ENCODE data around the gene HACD4. TPM values are rescaled to one million over a fixed set of nuclear protein-coding genes. Genes with fewer than 3 reads are reported as not detected.

HACD4 gene
- total RNA-seq, 1 donor from 2014 or later: 1.1 TPM

DNA sequence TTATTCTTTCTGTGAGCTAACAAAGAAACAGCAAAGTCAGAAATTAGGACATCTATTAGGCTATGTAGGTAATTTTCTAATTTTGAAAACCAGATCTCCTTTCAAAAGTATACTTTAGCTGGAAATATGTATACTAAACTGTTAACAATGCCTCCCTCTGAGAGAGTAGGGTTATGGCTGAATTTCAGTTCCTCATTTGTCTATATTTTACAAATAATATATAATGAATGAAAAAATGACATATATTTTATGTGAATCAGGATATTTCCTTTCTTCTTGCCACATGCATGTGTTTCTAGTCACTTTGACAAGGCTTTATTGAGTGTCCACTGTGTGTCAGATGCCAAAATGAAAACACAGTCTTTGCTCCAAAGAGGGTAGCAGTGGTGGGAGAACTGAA lies 15.4 kb downstream of the HACD4 start:
- Mint-ChIP-seq H3K4me1 (no peaks in the 10 kb centered on the region), H3K36me3 (no peaks in the 10 kb centered on the region), H3K27ac (no peak overlapping the region), H3K27me3 (ENCODE audit: insufficient read depth, low read depth) (no peaks in the 10 kb centered on the region), H3K4me3 (no peak overlapping the region), H3K9me3 (no peaks in the 10 kb centered on the region)
- H3K9me3 ChIP-seq (ENCODE audit: low read depth): no peaks in the 10 kb centered on the region
- no peak overlapping the region for H3K4me2 ChIP-seq
- no peaks in the 10 kb centered on the region for H3K36me3 ChIP-seq
- no peak overlapping the region for H2AFZ ChIP-seq (replicated peaks)
- peaks cover 6% of the 10 kb centered on the region for H3K4me1 ChIP-seq
- H3K27me3 ChIP-seq: no peaks in the 10 kb centered on the region
- no peak overlapping the region for H3K27ac ChIP-seq
- H3K79me2 ChIP-seq (ENCODE audit: low read depth): no peaks in the 10 kb centered on the region
- TF ChIP-seq EZH2 (IDR thresholded peaks at IDR 0.05) (no peak), EZH2phosphoT487 (IDR thresholded peaks at IDR 0.05) (no peak)
- TF ChIP-seq, protein P1, sequence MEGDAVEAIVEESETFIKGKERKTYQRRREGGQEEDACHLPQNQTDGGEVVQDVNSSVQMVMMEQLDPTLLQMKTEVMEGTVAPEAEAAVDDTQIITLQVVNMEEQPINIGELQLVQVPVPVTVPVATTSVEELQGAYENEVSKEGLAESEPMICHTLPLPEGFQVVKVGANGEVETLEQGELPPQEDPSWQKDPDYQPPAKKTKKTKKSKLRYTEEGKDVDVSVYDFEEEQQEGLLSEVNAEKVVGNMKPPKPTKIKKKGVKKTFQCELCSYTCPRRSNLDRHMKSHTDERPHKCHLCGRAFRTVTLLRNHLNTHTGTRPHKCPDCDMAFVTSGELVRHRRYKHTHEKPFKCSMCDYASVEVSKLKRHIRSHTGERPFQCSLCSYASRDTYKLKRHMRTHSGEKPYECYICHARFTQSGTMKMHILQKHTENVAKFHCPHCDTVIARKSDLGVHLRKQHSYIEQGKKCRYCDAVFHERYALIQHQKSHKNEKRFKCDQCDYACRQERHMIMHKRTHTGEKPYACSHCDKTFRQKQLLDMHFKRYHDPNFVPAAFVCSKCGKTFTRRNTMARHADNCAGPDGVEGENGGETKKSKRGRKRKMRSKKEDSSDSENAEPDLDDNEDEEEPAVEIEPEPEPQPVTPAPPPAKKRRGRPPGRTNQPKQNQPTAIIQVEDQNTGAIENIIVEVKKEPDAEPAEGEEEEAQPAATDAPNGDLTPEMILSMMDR (IDR thresholded peaks at IDR 0.05): no peak
- no peak overlapping the region for H3K9ac ChIP-seq
- no peaks in the 10 kb centered on the region for H3F3A ChIP-seq (ENCODE audit: low read depth)
- no peak for DNase-seq (ENCODE audit: low spot score)
- no peaks in the 10 kb centered on the region for H4K20me1 ChIP-seq (ENCODE audit: low read depth)
- H3K4me3 ChIP-seq: no peak overlapping the region

DNA sequence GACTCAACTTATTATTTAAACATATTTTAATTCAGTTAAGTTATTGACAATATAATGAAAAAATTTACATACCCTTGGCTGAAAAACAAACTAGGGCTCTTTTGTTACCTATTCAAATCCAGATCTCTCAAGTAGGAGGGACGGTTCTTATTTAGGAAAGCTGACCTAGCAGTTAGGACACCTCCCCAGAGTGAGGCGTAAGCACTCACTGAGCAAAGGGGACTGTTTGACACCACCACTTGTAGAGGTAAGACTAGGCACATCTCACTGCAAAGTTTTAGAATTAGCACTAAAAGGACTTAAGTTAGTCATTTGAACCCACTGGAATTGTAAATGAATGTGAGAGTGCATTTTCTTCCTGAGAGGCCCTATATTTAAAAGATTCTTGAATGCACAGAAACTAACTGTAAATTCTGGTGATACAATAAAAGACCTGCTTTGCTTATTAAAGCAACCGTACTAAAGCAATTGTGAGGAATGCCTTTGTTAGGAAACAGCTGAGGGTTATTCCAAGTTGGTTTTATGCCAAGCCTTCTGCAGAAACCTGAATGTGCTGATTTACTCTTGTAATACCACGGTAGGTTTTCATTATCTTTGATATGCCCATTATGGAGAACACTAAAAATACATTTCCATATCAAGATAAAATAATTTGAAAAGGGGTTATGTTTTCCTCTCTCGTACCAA lies 16.2 kb downstream of the HACD4 start:
- no peak overlapping the region for H2AFZ ChIP-seq (replicated peaks)
- H3K27me3 ChIP-seq: no peaks in the 10 kb centered on the region
- peaks cover 6% of the 10 kb centered on the region for H3K4me1 ChIP-seq
- TF ChIP-seq, protein P1 (IDR thresholded peaks at IDR 0.05): no peak
- no peak for TF ChIP-seq EZH2phosphoT487 (IDR thresholded peaks at IDR 0.05)
- no peak for TF ChIP-seq EZH2 (IDR thresholded peaks at IDR 0.05)
- Mint-ChIP-seq H3K4me3 (no peak overlapping the region), H3K4me1 (no peaks in the 10 kb centered on the region), H3K9me3 (no peaks in the 10 kb centered on the region), H3K36me3 (no peaks in the 10 kb centered on the region), H3K27me3 (ENCODE audit: insufficient read depth, low read depth) (no peaks in the 10 kb centered on the region), H3K27ac (no peak overlapping the region)
- no peak overlapping the region for H3K9ac ChIP-seq
- H3K4me3 ChIP-seq: no peak overlapping the region
- H3F3A ChIP-seq (ENCODE audit: low read depth): no peaks in the 10 kb centered on the region
- H3K79me2 ChIP-seq (ENCODE audit: low read depth): no peaks in the 10 kb centered on the region
- DNase-seq (ENCODE audit: low spot score): peak; percentile 11
- no peak overlapping the region for H3K27ac ChIP-seq
- H3K9me3 ChIP-seq (ENCODE audit: low read depth): no peaks in the 10 kb centered on the region
- H3K36me3 ChIP-seq: no peaks in the 10 kb centered on the region
- no peak overlapping the region for H3K4me2 ChIP-seq
- H4K20me1 ChIP-seq (ENCODE audit: low read depth): no peaks in the 10 kb centered on the region

DNA sequence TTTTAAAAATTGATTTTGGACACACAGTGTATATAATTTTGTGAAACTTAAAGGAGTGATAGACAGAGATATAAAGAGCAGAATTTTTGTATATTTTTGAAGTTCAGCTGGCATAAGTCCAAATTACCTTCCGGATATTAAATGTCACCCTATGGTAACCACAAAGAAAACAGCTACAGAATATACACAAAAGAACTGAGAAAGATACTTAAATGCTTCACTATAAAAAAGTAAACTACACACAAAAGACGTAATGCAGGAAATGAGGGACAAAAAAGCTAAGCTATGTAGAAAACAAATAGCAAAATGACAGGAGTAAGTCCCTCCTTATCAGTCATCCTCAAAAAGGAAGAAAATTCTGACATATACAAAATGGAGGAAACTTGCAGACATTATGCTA lies 29.4 kb downstream of the HACD4 start:
- H3K9me3 ChIP-seq (ENCODE audit: low read depth): no peaks in the 10 kb centered on the region
- no peak overlapping the region for H3K4me2 ChIP-seq
- no peak overlapping the region for H2AFZ ChIP-seq (replicated peaks)
- no peaks in the 10 kb centered on the region for H3K36me3 ChIP-seq
- TF ChIP-seq EZH2phosphoT487 (IDR thresholded peaks at IDR 0.05): no peak
- TF ChIP-seq, protein P1 (IDR thresholded peaks at IDR 0.05): no peak
- TF ChIP-seq EZH2 (IDR thresholded peaks at IDR 0.05): no peak
- Mint-ChIP-seq H3K36me3 (peaks cover 22% of the 10 kb centered on the region), H3K4me1 (no peaks in the 10 kb centered on the region), H3K27ac (no peak overlapping the region), H3K9me3 (peaks cover 14% of the 10 kb centered on the region), H3K4me3 (no peak overlapping the region), H3K27me3 (ENCODE audit: insufficient read depth, low read depth) (no peaks in the 10 kb centered on the region)
- H3K4me3 ChIP-seq: no peak overlapping the region
- no peaks in the 10 kb centered on the region for H3K27me3 ChIP-seq
- H4K20me1 ChIP-seq (ENCODE audit: low read depth): no peaks in the 10 kb centered on the region
- H3K79me2 ChIP-seq (ENCODE audit: low read depth): no peaks in the 10 kb centered on the region
- no peak overlapping the region for H3K27ac ChIP-seq
- no peak overlapping the region for H3K9ac ChIP-seq
- H3K4me1 ChIP-seq: no peaks in the 10 kb centered on the region
- no peaks in the 10 kb centered on the region for H3F3A ChIP-seq (ENCODE audit: low read depth)
- no peak for DNase-seq (ENCODE audit: low spot score)
